GM12878 (cell line): Measurements from ENCODE around the gene RIMS1. TPM values are rescaled to one million over a fixed set of nuclear protein-coding genes. Genes with fewer than 3 reads are reported as not detected.

Experiments
- ATAC-seq: fragments of 200-7000 bp; cut with Tn5 transposase; 3 replicates; pipeline ENCODE4 v1.9.1; 2020; ENCODE audit warnings: mild to moderate bottlenecking, moderate library complexity
- BruUV-seq: library from RNA; stranded (reverse); fragments of 400-500 nt; replicated peaks from 2 replicates; lab custom pipeline; 2021; lab: Mats Ljungman, UMichigan
- CTCF ChIA-PET: fragments of 300-600 bp; sonication (Branson Sonifier 250); formaldehyde crosslinking; extraction: SDS; loops from one replicate; lab custom pipeline; 2021; ENCODE audit warnings: inconsistent platforms; lab: Yijun Ruan, JAX
- POLR2A ChIA-PET: fragments of 350-600 bp; formaldehyde crosslinking; extraction: SDS; loops from one replicate; lab custom pipeline; 2021; ENCODE audit warnings: inconsistent platforms; lab: Charles Lee
- RAD21 ChIA-PET: fragments of 300-600 bp; sonication (Branson Sonifier 250); formaldehyde crosslinking; loops from one replicate; lab custom pipeline; 2023; ENCODE audit warnings: antibody characterized with exemption; ENCODE audit not compliant: unreplicated experiment; lab: Charles Lee
- SMC1A ChIA-PET: fragments of 300-600 bp; sonication (Branson Sonifier 250); formaldehyde crosslinking; loops from one replicate; lab custom pipeline; 2023; ENCODE audit not compliant: unreplicated experiment, uncharacterized antibody; lab: Charles Lee
- DNase-seq: peaks from one replicate; pipeline ENCODE4 v3.0.0-alpha.2; 2011; ENCODE audit warnings: low read depth, low spot score
- FAIRE-seq: peaks from 3 replicates; lab custom pipeline; 2011; peaks lifted over from hg19 to GRCh38; lab: Jason Lieb, UNC
- H2AFZ ChIP-seq: 2 replicates; pipeline ENCODE4 v1.6.0; 2011; ENCODE audit warnings: low read depth, low read length, control low read depth; ENCODE audit not compliant: control insufficient read depth
- H3K27ac ChIP-seq: 2 replicates; pipeline ENCODE4 v1.5.1; 2011; ENCODE audit warnings: control low read depth; ENCODE audit not compliant: control insufficient read depth, insufficient read depth
- H3K27me3 ChIP-seq, 2 experiments: replicated peaks in 1 of 2; 2 replicates each; pipeline versions ENCODE4 v1.6.0 to v1.6.1; 2011; ENCODE audit warnings: low read length in 1 of 2; ENCODE audit not compliant: control insufficient read depth in 2 of 2, insufficient read depth in 2 of 2
- H3K36me3 ChIP-seq, 2 experiments: 2 replicates each; pipeline ENCODE4 v1.5.1; 2011; ENCODE audit warnings: low read length in 1 of 2; ENCODE audit not compliant: control insufficient read depth in 2 of 2, insufficient read depth in 2 of 2
- H3K4me1 ChIP-seq: 2 replicates; pipeline ENCODE4 v1.6.1; 2011; ENCODE audit warnings: mild to moderate bottlenecking, low read length, moderate library complexity, mixed read lengths; ENCODE audit not compliant: control insufficient read depth, insufficient read depth
- H3K4me2 ChIP-seq: 2 replicates; pipeline ENCODE4 v1.6.0; 2011; ENCODE audit warnings: control low read depth; ENCODE audit not compliant: control insufficient read depth, insufficient read depth
- H3K4me3 ChIP-seq: fragments of 200-600 bp; sonication (generic); 2 replicates; pipeline ENCODE4 v1.5.1; 2016
- H3K79me2 ChIP-seq: 2 replicates; pipeline ENCODE4 v1.6.0; 2011; ENCODE audit warnings: low read length; ENCODE audit not compliant: control insufficient read depth, insufficient read depth
- H3K9ac ChIP-seq: 2 replicates; pipeline ENCODE4 v1.8.0; 2011; ENCODE audit warnings: low read length, control low read depth, mixed read lengths; ENCODE audit not compliant: control insufficient read depth, insufficient read depth
- H3K9me3 ChIP-seq: replicated peaks from 3 replicates; pipeline ENCODE4 v1.5.1; 2011; ENCODE audit warnings: mild to moderate bottlenecking, low read length; ENCODE audit not compliant: control insufficient read depth, insufficient read depth
- H4K20me1 ChIP-seq: 2 replicates; pipeline ENCODE4 v1.6.0; 2011; ENCODE audit not compliant: control insufficient read depth, insufficient read depth
- ATF3 ChIP-seq: IDR thresholded peaks from 2 replicates; pipeline ENCODE4 v1.6.1; 2011; ENCODE audit warnings: low read depth, mild to moderate bottlenecking, low read length, moderate library complexity, borderline replicate concordance; ENCODE audit errors: extremely low read depth
- BHLHE40 ChIP-seq, 2 experiments: fragments of 450-650 bp in 1 of 2; IDR thresholded peaks; 2 replicates each; pipeline ENCODE4 v1.6.1; 2011 to 2017; ENCODE audit warnings: low read depth in 2 of 2, borderline replicate concordance in 1 of 2, improper control_type of control experiment in 1 of 2, low read length in 1 of 2, mild to moderate bottlenecking in 1 of 2
- CHD2 ChIP-seq: IDR thresholded peaks from 2 replicates; pipeline ENCODE4 v1.6.1; 2011; ENCODE audit warnings: low read depth, low read length, improper control_type of control experiment, borderline replicate concordance
- CREB1 ChIP-seq: IDR thresholded peaks from 2 replicates; pipeline ENCODE4 v1.6.1; 2012; ENCODE audit warnings: low read depth, mild to moderate bottlenecking, inconsistent platforms
- GABPA ChIP-seq: IDR thresholded peaks from 2 replicates; pipeline ENCODE4 v1.6.1; 2014; ENCODE audit warnings: antibody characterized with exemption, low read depth, mild to moderate bottlenecking, inconsistent platforms
- KDM1A ChIP-seq: fragments of 200-600 bp; sonication (generic); IDR thresholded peaks from 2 replicates; pipeline ENCODE4 v1.6.1; 2016; ENCODE audit warnings: borderline replicate concordance
- POLR2AphosphoS5 ChIP-seq: IDR thresholded peaks from 2 replicates; pipeline ENCODE4 v1.6.1; 2011; ENCODE audit warnings: mild to moderate bottlenecking, low read length, inconsistent platforms
- RCOR1 ChIP-seq: conservative IDR thresholded peaks from 2 replicates; pipeline ENCODE4 v1.6.1; 2012; ENCODE audit warnings: low read depth, low read length, improper control_type of control experiment
- SMAD1 ChIP-seq: fragments of 450-650 bp; IDR thresholded peaks from 2 replicates; pipeline ENCODE4 v1.6.1; 2018; ENCODE audit warnings: mild to moderate bottlenecking, low read depth; ENCODE audit not compliant: partially characterized antibody
- ZNF592 ChIP-seq: fragments of 450-650 bp; IDR thresholded peaks from 2 replicates; pipeline ENCODE4 v1.6.1; 2017; ENCODE audit warnings: mild to moderate bottlenecking, moderate library complexity
- ZNF622 ChIP-seq: fragments of 450-650 bp; IDR thresholded peaks from 2 replicates; pipeline ENCODE4 v1.6.1; 2017; ENCODE audit warnings: mild to moderate bottlenecking, inconsistent platforms
- WGBS: methylation state at CpG from one replicate; pipeline ENCODE4 v1.1.6; 2016; ENCODE audit warnings: low lambda C conversion rate; ENCODE audit not compliant: insufficient replicate concordance, insufficient coverage; ENCODE audit errors: missing lambda C conversion rate; 5-methylcytosine and 5-hydroxymethylcytosine counted together
- in situ Hi-C: fragments of 300-500 bp; cut with MboI; formaldehyde crosslinking; loops from 9 replicates; pipeline ENCODE4 v1.14.3; 2018; ENCODE audit warnings: mixed read lengths
- intact Hi-C: fragments of 100-400 bp; cut with micrococcal nuclease; formaldehyde crosslinking; loops from one replicate; pipeline ENCODE4 v1.14.2; 2022; ENCODE audit not compliant: unreplicated experiment
- polyA plus RNA-seq, 11 experiments: library from polyadenylated mRNA; depleted of rRNA in 4 of 11; unstranded in 6 of 11; stranded (reverse) in 5 of 11; fragments of >200 nt; fragmentation: Nextera tagmentation in 4 of 11; fragmentation: Illumina TruSeq in 1 of 11; extraction: Ambion mirVana in 4 of 11; extraction: Trizol in 1 of 11; gene quantifications; 1 replicate in 1 of 11; 2 replicates in 10 of 11; pipeline versions ENCODE4 v1.2.1 to v1.2.3, GENCODE V29; 2011 to 2016; ENCODE audit warnings: inconsistent platforms in 2 of 11, missing spikeins in 2 of 11, low read depth in 1 of 11
- total RNA-seq, 4 experiments: library from RNA; depleted of rRNA in 3 of 4; stranded (reverse); fragments of >200 nt in 3 of 4; fragmentation: Illumina TruSeq in 1 of 4; extraction: Trizol in 1 of 4; gene quantifications; 2 replicates each; pipeline versions ENCODE4 v1.2.1 to v1.2.3, GENCODE V29; 2013 to 2021

Gene RIMS1
- total and polyA plus RNA-seq, 10 of the 15 experiments (the other 5 are each of a cell fraction or from before 2014, with no cell fraction given): 0.05 to 0.76 (median 0.23) TPM

DNA sequence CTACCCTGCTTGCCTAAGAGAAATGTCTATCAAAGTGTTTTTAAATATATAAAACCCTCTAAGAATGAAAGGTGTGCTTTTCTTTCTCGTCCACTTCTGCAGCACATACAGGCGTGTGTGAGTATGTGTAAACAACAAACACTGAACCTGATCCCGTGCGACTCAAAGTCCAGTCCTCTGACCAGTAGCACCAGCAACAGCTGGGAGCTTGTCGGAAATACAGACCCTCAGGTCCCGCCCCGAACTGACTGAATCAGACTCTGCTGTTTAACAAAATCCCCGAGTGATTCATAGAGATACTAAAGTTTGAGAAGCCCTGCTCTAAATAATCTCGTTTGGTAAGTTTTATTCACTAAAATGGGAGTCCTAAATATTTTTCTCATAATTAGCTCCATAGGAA, 527.5 kb downstream of the RIMS1 start:
- BruUV-seq: no TSS peak
- SMC1A ChIA-PET: interaction anchor here (0.7 to 5.7 kb wide), 4 partner anchors 9 to 913 kb away, joined by 3 to 31 read pairs (median 4); no protein-coding TSS in a partner anchor
- Histone ChIP-seq H3K36me3 (no peaks in the 10 kb centered on the region), H3K9ac (no peak overlapping the region), H3K79me2 (no peaks in the 10 kb centered on the region), H2AFZ (no peak overlapping the region), H3K4me2 (no peak overlapping the region), H3K27me3 (peaks cover 1 to 3% of the 10 kb centered on the region in 2 experiments; a peak in 1 of 4 replicates), H4K20me1 (no peaks in the 10 kb centered on the region), H3K9me3 (no peaks in the 10 kb centered on the region), H3K4me1 (no peaks in the 10 kb centered on the region), H3K27ac (no peak overlapping the region), H3K4me3 (no peak overlapping the region)
- TF ChIP-seq KDM1A (no peak), ZNF622 (no peak), RCOR1 (no peak)
- POLR2A ChIA-PET: no interaction called here
- no peak for ATAC-seq
- RAD21 ChIA-PET: interaction anchor here (0.5 to 1.9 kb wide), 4 partner anchors 203 to 914 kb away, joined by 3 to 13 read pairs (median 6); no protein-coding TSS in a partner anchor
- WGBS: 5% methylated on average over 9 of the region's 9 CpGs
- FAIRE-seq: no peak
- intact Hi-C loops (loop anchor here (2.0 to 5.0 kb wide), 2 partner anchors 168 to 203 kb away; no protein-coding TSS in a partner anchor), in situ Hi-C loops (loop anchor here (5.0 kb wide), 3 partner anchors 718 to 913 kb away; no protein-coding TSS in a partner anchor)
- no peak for DNase-seq
- CTCF ChIA-PET: interaction anchor here (1.0 to 7.3 kb wide), 8 partner anchors 10 to 914 kb away, joined by 3 to 56 read pairs (median 34); no protein-coding TSS in a partner anchor

GRCh38 chr6:72414657-72415056, 528.3 kb downstream of the RIMS1 start:
- RAD21 ChIA-PET: interaction anchor here (1.2 to 1.9 kb wide), 4 partner anchors 162 to 913 kb away, joined by 3 to 13 read pairs (median 5); no protein-coding TSS in a partner anchor
- no peak for TF ChIP-seq CHD2
- no peak for TF ChIP-seq BHLHE40 (IDR thresholded peaks at IDR 0.05; ENCODE audit: borderline replicate concordance in 1 of 2, low read depth in 2 of 2, low read length in 1 of 2)
- TF ChIP-seq POLR2AphosphoS5: no peak
- TF ChIP-seq GABPA: no peak
- no peak for TF ChIP-seq ZNF592
- no peak for TF ChIP-seq ATF3
- TF ChIP-seq SMAD1: no peak
- no peak for TF ChIP-seq CREB1

More at GRCh38 chr6:72414657-72415056, 528.3 kb downstream of the RIMS1 start:
- no peak overlapping the region for H3K27ac ChIP-seq
- H3K4me2 ChIP-seq: no peak overlapping the region
- ATAC-seq (no peak), FAIRE-seq (no peak), DNase-seq (no peak)
- SMC1A ChIA-PET: interaction anchor here (0.7 to 5.7 kb wide), 5 partner anchors 8 to 912 kb away, joined by 3 to 31 read pairs (median 8); no protein-coding TSS in a partner anchor
- CTCF ChIA-PET: interaction anchor here (0.9 to 7.3 kb wide), 7 partner anchors 9 to 974 kb away, joined by 3 to 56 read pairs (median 11); no protein-coding TSS in a partner anchor
- WGBS: 36% methylated on average over 4 of the region's 4 CpGs
- in situ Hi-C loops (loop anchor here (5.0 kb wide), 3 partner anchors 718 to 913 kb away; no protein-coding TSS in a partner anchor), intact Hi-C loops (loop anchor here (5.0 kb wide), 1 partner anchor 168 kb away; no protein-coding TSS in a partner anchor)
- H2AFZ ChIP-seq: no peak overlapping the region
- H3K36me3 ChIP-seq: no peaks in the 10 kb centered on the region
- H3K27me3 ChIP-seq: peaks cover 1 to 3% of the 10 kb centered on the region in 2 experiments; a peak in 1 of 4 replicates
- BruUV-seq: no TSS peak
- no peaks in the 10 kb centered on the region for H3K9me3 ChIP-seq
- H3K9ac ChIP-seq: no peak overlapping the region
- no peaks in the 10 kb centered on the region for H3K4me1 ChIP-seq
- H4K20me1 ChIP-seq: no peaks in the 10 kb centered on the region
- no peaks in the 10 kb centered on the region for H3K79me2 ChIP-seq
- POLR2A ChIA-PET: no interaction called here
- no peak overlapping the region for H3K4me3 ChIP-seq
